ENCODE measurements around the gene AAK1.
"Not testable (repeated sequence)": the region's sequence is repeated elsewhere in the genome, so short reads cannot be mapped to it uniquely, and the experiment has no call there.

Gene AAK1

DNA sequence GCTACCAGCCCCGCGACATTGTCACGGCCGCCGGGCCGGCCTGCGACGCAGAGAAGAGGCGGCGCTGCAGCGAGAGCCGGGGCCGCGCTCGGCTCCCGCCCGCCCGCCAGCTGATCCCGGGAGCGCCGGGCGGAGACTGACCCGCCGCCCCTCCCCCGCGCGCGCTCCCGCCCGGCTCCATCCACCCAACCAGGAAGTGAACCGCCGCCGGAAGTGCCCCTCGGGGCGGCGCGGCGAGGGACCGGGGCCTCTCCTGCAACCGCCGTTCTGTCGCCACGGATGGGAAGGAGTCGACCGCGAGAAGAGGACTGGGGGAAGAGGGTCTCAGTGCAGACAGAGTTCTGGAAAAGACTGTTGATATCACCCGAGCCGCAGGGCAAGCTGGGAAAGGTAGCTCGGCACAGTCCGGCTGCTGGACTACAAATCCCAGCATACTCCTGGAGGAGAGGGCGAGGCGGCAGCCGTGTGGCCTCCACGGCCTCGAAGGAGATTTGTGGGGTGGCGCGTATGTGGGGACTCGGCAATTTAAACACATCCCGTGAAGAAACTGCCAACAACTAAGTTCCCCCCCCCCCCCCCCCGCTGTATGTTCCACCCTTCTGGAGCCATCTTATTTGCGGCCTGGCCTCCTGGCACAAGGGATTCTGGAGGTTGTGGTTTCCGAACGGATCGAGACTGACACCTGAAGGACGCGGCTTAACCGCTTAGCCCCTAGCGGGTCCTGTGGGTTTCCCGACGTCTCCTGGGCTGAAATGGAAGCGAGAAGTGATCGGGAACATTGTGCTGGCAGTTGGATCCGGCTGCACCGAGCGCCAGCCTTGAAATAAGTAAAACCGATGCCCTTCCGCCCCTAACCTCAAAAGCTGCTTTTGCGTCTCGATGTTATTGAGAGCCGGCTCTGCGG is at the start of gene AAK1:
TSS of gene AAK1 (minus strand) at position 138 of the 904 bp plus-strand sequence. CDS start 699 bp downstream, outside the sequence.
- DNase-seq = peak; percentile 85

DNA sequence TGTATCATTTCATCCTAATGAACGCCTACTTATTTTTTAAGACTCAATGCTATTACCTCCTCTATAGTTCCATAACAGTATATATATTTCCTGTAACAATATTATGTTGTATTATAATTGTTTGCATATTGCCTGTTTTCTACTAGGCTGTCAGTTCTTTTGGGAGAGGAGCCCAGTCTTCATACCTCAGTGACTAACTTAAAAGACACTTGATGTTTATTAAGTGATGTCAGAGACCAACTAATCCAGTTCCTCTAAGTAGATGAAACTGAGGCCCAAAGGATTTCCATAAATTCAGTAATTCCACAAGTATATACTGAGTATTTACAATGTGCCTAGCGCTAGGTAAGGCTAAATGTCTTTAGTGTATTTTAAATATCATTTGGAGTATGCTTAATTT is 48.9 kb upstream of the AAK1 start:
- no peak for DNase-seq

DNA sequence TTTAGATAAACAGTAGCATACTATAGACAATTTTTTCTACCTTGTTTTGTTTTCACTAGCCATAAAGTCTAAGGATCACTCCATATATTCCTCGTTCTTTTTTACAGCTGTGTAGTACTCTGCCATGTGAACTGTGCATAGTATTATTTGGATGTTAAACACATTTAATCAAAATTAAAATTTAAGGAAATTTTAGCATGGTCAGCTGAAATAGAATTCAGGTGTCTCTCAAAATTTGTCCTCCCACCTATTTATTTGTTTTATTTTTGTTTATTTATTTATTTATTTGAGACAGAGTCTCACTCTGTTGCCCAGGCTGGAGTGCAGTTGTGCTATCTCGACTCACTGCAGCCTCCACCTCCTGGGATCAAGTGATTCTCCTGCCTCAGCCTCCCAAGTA is 46.4 kb upstream of the AAK1 start:
- DNase-seq = no peak

DNA sequence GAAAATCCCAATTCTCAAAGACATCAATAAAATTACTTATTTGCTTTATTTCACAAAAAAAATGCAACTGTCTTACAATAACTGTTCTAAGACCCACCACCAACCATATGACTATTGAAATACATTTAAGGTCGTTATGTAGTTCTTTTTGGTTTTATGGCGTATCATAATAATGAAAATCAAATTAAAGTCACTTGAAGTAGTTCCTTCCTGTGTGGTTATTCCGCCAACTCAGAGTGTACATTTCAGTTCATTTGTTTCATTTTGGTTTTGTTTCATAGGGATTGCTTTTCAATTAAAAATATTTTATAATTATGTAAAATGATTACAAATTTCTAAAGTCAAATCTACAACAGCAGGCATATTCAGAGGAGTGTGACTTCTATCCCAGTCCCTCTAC is 45.9 kb upstream of the AAK1 start:
- no peak for DNase-seq

DNA sequence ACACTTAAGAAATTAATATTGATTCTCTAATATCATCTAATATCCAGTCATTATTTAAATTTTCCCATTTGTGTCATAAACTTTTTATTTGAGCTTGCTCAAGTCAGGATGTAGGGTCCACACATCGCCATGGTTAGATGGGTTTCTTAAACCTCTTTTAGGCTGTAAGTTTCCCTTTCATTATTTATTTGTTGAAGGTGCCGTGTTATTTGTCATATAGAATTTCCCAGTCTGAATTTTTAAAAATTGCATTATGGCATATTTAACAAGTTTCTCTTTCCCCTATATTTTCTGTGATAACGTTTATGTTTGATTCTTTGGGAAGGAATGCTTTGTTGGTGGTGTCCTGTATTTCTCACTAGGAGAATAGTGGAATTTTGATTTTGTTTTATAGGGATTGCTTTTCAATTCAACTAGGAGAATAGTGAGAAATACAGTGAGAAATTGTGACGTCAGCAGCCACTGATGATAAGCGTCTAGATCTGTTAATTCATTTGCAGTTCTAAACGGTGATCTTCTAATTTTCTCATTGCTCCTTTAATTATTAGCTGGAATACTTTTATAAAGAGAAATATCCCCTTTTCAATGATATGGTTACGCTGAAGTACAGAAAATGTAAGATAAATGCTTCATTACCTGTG is 44.6 kb upstream of the AAK1 start:
- DNase-seq = no peak

DNA sequence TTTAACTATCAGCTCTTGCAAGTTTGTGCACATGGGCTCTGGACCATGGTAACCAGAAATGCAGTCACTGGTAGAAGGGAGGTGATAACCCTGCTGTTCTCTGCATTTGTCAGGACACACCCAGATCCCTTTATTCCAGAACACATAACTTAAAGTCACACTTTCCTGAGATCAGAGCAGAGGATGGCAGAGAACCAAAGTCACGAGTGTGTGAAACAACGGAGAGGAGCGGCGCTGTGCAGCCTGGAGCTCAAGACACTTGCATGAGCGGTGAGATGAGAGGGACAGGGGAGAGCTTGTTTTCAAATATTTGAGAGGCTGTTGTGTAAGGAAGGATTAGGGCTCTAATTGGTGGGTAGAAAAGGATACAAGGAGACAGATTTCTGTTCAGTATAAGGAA is 43.3 kb upstream of the AAK1 start:
- DNase-seq = no peak

DNA sequence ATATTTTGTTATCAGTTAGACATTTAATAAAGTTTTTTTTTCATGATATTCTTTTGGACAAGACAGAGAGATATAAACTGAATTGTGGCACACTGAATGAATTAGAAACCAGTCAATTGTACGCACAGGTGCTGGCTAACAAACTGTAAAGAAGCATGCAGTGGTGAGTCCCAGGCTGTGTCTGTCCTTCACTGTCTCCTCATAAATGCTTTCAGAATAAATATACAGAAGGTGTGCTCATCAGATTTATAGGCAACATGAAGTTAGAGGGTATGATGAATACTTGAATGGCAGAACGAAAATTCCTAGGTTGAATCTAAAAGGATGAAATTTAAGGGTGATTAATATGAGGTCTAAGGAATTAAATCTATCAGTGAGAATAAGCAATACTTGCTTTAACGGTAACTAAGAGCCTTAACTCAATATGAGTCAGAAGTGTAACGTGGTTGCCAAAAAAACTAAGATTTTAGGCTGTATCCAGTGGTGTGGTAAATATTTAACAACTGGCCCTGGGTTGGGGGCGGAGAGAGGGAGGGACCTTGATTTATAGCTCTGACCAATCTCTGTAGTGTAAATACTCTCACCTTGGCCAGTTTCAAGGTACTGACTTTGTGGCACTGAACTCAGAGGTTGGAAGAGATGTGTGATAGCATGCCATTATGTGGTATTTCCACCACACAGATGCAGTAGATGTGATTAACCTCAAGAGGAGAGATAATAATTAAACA is 41.9 kb upstream of the AAK1 start:
- DNase-seq = no peak

DNA sequence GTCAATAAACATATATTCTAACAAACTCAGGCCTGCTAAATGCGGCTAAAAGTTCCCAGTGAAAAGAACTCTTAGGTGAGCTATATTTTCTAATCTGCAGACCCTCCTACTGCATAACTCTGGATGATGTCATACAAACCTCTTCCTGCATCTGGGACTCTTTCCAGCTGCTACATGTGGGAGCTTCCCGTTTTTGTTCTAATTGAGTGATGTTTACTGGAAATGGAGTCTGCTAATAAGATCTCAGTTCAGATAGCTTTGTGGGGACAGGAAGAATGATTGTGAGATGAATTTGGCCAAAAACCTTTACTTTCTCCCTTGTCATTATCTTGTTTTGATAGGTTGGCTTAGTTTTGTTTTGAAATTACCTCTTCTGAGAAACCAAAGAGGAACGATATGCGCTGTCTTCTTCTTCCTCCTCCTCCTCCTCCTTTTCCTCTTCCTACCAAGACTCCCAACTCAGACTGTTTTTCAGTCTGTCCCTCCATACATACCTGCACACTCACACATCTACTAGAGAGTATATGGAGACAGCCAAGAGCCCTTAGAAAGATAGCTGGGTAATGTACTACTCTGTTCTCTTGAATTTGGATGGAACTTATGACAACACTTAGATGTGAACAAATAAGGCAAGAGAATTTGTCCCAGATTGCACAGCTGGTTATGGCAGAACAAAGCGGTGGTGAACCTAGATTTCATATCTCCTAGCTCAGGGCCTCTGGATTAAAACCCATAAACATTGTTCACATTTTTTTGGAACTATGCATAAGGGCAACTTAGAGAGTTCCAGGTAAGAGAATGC is 39.8 kb upstream of the AAK1 start:
- no peak for DNase-seq

DNA sequence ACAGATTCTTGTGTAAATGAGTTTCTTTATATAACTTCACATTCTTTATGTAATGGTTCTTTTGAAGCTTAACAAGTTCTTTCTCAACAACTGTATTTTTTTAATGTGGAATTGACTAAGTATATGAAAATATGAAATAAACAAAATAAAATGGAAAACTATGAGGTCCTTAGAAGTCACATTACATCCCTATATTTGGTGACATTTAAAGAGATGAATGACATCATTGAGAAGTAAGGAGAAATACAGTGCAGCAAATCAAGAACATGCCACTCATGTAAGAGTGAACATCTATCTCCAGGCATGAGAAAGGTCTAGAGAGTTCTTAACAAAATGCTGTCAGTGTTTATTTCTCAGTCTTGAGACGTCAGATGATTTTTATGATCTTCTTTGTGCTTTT is 39.0 kb upstream of the AAK1 start:
- DNase-seq = no peak

DNA sequence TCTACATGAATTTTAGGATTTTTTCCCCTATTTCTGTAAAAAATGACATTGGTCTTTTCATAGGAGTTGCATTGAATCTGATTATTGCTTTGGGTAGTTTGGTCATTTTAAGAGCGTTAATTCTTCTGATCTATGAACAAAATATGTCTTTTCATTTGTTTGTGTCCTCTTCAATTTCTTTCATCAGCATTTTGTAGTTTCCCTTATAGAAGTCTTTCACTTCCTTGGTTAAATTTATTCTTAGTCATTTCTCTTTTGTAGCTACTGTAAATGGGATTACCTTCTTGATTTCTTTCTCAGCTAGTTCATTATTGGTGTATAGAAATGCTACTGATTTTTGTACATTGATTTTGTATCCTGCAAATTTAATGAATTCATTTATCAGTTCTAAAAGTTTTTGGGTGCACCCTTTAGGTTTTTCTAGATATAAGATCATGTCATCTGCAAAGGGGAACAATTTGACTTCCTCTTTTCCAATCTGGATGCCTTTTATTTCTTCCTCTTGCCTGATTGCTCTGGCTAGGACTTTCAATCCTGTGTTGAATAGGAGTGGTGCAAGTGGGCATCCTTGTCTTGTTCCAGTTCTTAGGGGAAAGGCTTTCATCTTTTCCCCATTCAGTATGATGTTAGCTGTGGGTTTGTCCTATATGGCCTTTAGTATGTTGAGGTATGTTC is 36.6 kb upstream of the AAK1 start:
- DNase-seq = no peak

DNA sequence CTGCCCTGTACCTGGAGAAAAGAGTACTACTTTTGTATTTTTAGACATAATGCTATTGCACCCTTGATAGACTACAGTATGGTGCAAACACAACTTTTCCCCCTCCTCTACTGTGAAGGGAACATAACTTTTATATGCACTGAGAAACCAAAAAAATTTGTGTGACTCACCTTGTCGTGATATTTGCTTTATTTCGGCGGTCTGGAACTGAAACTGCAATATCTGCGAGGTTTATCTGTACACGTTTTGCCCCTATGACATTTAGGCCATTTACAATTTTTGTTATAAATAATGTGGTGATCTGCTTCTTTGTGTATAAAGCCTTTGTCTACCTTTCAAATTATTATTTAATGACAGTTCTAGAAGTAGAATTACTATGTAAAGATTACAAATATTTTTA is 34.4 kb upstream of the AAK1 start:
- DNase-seq = no peak

DNA sequence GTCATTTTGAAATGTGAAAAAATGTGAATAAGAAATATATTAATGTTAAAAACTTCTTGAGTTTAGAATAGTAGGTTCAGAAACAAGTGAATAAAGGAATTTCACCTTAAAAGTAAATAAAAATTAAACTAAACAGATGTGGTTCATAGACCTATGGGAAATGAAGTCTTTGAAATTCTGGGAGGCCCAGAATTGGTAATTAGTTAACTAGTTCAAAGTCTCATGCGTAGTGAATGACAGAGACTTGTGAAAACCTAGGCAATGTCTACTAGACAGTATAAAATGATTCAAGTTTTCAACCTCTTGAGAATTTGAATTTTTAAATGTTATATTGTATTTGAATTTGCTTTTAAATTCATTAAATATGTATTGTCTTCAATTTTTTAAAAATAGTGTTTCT is 32.6 kb upstream of the AAK1 start:
- DNase-seq = no peak

DNA sequence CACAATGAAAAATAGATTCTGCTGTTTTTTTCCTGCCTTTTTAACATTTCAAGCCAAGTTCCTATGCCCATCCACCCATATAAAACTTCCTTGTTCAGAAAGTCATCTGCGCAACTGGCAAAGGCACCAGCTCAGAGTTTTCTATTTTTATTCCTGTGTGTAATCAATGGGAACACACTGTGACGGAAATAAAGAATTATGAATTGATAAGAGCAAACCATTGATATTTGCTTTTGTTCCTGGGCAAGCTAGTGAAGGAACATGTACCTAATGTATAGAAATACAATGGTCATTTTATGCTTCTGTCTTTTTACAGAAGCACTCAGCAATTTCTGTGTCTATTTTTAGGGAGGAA is 30.8 kb upstream of the AAK1 start:
- DNase-seq = no peak

DNA sequence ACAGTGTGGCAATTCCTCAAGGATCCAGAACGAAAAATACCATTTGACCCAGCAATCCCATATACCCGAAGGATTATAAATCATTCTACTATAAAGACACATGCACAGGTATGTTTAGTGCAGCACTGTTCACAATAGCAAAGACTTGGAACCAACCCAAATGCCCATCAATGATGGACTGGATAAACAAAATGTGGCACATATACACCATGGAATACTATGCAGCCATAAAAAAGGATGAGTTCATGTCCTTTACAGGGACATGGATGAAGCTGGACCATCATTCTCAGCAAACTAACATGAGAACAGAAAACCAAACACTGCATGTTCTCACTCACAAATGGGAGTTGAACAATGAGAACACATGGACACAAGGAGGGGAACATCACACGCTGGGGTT is 29.6 kb upstream of the AAK1 start:
- not testable (repeated sequence) for DNase-seq

DNA sequence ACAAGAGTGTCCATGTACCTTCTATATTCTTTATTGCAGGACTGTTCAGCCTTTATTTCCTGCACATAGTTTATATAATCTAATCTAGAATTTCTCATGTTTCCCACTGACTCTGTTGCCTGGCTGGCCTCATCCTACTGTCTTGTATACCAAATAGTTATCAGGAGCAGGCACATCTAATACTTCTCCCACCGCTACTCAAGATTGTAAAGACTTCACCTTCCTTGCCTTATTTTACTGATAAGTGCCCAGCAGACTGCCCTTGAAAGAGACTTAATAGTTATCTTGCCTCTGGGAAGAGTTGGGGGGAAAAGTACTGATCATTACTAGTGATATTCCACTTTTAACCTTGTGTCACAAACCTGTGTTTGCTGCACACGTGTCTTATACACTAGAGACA is 26.1 kb upstream of the AAK1 start:
- no peak for DNase-seq

DNA sequence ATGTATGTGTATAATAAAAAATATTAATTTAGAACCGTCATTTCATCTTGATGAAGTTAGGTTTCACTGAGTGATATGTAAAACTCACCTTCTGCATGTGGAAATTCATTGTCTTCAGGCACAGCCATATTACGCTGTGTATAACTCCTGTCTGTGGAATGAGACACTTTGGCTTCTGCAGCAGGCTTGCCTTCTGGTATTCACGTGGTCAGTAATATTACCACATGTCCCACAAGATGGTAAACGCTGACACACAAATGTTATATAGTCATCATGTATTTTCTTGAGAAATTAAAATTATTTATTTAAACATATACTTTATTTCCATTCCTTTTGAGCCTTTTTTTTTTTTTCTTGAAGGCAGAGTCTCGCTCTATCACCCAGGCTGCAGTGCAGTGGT is 25.1 kb upstream of the AAK1 start:
- DNase-seq = no peak

DNA sequence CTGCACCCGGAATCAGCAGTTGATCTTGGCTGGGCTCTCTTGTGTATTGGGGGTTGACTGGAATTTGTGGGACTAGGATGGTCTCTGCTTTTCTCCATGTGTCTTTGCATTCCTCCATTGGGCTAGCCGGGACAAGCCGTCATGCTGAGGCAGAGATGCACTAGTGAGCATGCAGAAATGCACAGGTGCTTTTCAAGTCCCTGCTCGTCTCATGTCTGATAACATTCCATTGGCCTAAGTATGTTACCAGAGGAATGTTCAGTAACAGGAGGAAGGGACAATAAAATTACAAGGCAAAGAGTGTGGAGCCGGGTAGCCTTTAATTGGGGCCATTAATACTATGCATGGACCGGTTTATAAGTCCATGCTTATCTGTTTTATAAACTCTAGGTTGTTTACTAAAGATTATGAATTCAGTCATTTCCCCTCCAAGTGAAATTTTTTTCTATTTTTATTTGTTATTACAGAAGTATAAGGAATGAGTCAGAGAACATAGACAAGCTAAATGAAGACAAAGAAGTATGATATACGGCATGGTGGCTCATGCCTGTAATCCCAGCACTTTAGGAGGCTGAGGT is 24.4 kb upstream of the AAK1 start:
- no peak for DNase-seq

DNA sequence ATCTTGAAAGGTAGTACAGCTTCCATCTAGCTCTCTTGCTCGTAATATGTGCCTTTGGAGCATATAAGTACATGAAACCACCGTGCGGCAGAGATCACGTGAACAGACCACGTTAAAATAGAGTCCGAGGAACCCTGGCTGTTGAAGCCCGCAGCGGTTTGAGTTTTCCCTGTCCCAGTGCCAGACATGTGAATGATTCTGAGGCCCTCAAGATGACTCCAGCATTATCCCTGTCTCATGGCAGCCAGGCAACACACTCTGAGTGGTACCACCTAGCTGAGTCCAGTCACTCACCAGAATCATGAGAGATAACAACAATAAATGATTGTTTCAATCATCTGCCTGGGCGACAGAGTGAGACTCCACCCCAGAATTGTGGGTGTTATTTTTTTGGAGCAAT is 21.6 kb upstream of the AAK1 start:
- no peak for DNase-seq

DNA sequence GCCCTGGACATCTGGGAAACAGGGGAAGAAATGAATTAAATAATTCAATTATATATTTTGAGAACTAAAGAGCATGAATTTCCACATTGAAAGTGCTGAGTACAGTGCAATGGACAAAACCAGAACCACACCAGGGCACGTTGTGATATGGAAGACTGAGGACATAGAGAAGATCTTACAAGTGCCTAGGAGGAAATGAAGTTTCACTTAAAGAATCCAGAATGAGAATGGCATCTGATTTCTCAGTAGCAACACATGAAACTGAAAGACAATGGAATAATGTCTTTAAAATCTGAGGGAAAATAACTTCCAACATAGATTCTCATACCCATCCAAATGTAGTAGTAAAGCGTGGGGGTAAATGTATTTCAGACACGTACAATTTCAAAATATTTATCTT is 20.3 kb upstream of the AAK1 start:
- DNase-seq = no peak

DNA sequence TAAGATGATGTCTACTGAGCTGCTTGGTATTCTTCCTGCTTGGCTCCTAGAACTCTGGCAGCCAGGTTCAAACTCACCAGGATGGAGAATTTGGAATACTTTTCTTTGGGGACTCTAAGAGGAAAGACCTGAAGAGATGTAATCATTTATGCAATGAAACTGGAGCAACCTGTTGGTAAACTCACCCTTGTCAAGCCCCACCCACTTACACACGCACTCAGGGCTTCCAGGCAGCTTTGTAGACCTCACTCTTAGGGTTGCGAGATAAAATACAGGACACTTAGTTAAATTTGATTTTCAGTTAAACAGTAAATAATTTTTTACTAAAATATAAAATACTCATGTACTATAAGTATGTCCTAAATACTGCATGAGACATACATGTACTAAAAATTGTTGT is 19.0 kb upstream of the AAK1 start:
- DNase-seq = not testable (repeated sequence)

DNA sequence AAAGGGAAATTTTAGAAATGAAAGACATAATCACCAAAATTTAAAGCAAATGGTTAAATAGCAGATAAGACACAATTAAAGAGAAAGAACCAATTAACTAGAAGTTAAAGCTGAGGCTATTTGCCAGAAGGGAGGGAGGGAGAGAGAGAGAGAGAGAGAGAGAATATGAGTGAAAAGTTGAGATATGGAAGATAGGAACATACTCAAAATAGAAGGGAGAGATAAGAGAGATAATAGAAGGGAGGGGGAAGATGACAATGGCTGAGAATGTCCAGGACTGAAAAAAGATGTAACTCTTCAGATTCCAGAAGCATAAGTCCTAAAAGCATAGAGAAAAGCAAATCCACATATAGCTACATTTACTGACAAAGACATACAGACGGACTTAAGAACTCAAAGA is 17.1 kb upstream of the AAK1 start:
- no peak for DNase-seq

DNA sequence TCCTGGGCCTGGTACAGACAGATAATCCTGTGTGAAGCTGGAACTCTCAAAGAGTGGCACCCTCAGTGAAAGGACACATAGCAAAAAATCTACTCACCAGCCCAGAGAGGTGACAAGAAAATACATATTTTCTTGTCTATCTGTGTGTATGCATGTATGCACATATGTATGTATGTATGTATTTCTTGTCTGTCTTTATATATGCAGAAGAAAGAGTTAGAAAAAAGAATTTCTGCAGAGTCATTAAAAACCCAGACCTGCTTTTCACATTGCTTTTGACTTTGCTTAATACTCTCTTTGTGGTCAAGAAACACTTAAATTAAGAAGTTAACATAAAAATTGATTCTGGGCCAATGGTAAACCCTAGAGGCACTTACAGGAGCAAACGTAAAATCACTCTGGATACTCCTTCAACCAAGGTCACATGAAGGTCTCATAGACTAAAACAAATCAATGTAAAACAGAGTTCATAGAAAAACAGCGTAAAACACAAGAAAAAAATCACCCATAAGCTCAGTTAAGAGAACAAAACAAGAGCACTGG is 16.5 kb upstream of the AAK1 start:
- DNase-seq = no peak
